ENCODE data around the gene PRKG1.

- TF ChIP-seq CTCF (IDR thresholded peaks at IDR 0.05; ENCODE audit: insufficient read depth, low read length, poor library complexity, severe bottlenecking) (no peak), EZH2phosphoT487 (conservative IDR thresholded peaks at IDR 0.05; ENCODE audit: low read length) (no peak)
Observed at GRCh38 chr10:51669041-51669440, 594.8 kb downstream of the PRKG1 start.
